HG03565 (cell line): Measurements from ENCODE around the gene GRWD1.

Experiments used
- ATAC-seq: cut with Tn5 transposase; IDR thresholded peaks from one replicate; pipeline ENCODE4 v1.9.1; 2021; ENCODE audit warnings: mild to moderate bottlenecking, moderate library complexity; ENCODE audit not compliant: unreplicated experiment

The GRWD1 gene

DNA sequence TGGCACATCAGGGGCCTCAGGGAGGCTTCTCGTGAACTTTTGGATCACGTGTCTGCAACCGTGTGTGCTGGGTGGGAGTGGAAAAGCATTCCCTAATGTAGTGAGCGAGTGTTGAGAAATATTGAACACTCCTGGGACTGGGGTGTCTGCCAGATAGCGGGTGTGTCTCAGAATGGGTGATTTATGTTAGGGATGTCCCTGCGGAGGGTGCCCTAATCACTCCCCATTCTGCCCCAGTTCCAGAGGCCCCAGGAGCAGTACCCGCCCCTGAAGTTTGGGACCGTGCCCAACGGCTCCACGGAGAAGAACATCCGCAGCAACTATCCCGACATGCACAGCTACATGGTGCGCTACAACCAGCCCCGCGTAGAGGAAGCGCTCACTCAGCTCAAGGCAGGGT, 24.2 kb upstream of the GRWD1 start:
- ATAC-seq = no peak

- ATAC-seq = no peak
Measured at GRCh38 chr19:48424694-48425219, 21.0 kb upstream of the GRWD1 start.

GRCh38 chr19:48428670-48429069, 17.1 kb upstream of the GRWD1 start:
- no peak for ATAC-seq

GRCh38 chr19:48433337-48433736, 12.4 kb upstream of the GRWD1 start:
- no peak for ATAC-seq

DNA sequence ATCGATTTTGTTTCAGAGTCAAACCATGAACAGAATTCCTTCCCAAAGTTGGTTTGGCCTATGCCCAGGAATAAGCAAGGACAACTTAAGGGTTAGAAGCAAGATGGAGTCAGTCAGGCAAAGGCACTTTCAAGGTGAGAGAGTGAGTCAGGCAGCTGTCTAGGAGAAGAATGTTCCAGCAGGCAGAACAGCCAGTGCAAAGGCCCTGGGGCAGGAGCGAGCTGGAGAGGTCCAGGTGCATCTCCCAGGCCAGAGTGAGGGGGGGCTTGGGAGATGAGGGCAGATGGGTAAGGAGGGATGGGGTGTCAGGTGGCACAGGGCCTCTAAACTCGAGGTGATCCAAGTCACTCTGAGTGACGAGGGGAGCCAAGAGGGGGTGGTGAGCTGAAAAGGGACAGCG, 9.2 kb upstream of the GRWD1 start:
- no peak for ATAC-seq

- no peak for ATAC-seq
Measured at GRCh38 chr19:48441360-48442050, 4.3 kb upstream of the GRWD1 start.

GRCh38 chr19:48442116-48443035, 3.4 kb upstream of the GRWD1 start:
- no peak for ATAC-seq

DNA sequence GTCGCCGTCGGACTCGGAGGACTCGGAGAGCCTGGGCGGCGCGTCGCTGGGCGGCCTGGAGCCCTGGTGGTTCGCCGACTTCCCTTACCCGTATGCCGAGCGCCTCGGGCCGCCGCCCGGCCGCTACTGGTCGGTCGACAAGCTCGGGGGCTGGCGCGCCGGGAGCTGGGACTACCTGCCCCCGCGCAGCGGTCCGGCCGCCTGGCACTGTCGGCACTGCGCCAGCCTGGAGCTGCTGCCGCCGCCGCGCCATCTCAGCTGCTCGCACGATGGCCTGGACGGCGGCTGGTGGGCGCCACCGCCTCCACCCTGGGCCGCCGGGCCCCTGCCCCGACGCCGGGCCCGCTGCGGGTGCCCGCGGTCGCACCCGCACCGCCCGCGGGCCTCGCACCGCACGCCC, 2.5 kb upstream of the GRWD1 start:
- no peak for ATAC-seq

DNA sequence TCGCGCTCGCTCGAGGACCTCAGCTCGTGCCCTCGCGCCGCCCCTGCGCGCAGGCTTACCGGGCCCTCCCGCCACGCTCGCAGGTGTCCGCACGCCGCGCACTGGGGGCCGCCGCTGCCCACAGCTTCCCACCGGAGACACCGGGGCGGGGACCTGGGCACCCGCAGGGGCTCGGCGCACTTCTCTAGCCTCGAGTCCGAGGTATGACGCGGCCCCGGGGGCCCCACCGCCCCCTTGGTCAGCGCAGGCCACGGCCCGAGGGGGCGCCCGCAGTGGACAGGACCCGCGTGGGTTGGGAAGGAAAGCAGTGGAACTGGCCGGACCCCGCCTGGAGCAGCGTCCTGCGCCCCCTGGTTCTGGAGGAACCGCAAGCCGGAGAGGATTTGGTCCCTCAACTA, 2.1 kb upstream of the GRWD1 start:
- no peak for ATAC-seq

GRCh38 chr19:48444129-48444935, 1.5 kb upstream of the GRWD1 start:
- no peak for ATAC-seq

DNA sequence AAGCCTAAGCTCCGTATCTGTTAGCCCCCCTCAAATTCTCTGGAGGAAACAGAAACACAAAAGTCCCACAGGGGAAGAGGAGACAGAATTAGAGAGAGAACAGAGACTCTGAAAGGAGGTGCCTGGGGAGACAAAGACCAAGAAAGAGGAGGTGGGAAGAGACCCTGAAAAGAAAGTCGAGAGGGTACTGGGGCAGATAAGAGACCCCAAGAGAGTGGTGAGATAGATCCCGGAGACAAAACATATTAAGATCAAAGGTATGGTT, 915 bp upstream of the GRWD1 start:
- no peak for ATAC-seq

DNA sequence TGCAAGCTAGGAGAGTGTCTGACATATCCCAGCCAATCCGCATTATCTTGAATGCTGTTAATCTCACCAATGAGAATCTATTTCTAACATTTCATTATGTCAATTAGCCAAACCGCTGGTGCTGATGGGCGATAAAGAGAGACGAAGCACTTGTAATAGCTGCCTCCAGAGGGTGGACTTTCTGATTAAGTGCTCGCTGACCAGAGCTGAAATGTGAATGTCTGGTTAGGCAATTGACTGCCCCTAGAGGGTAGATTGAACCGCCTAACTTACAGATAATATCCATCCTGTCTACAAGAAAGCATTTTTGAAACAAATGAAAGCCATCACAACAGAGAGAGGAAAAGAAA, 552 bp upstream of the GRWD1 start:
- peak; percentile 18 for ATAC-seq

DNA sequence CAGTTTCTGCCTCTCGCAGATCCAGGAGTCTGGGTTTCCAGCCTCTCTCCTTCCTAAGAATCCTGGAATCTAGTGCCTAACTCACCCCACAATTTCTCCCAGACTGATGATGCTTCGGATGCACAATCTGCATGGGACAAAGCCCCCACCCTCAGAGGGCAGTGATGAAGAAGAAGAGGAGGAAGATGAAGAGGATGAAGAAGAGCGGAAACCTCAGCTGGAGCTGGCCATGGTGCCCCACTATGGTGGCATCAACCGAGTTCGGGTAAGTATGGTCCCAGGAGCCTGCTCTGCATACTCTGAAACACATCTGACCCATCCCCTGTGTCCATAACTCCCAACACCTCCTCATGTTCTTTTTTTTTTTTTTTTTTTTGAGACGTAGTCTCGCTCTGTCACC, 796 bp downstream of the GRWD1 start:
- ATAC-seq = no peak

DNA sequence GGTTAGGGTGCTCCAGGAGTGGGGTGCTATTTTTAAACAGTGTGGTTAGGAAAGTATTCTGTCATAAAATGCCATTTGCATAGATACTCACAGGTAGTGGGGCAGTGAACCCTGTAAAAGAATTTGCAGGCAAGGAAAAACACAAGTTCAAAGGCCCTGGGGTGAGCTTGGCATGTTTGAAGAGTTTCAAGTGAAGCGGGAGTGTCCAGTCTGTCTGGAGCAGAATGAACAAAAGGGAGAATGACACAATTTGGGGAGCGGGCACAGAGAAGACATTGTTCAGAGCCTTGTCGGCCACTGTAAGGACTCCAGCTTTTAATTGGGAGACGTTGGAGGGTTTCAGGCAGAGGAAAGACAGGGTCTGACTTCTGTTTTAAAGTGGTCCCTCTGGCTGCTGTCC, 2.8 kb downstream of the GRWD1 start:
- ATAC-seq = no peak

GRCh38 chr19:48450441-48450840, 4.7 kb downstream of the GRWD1 start:
- no peak for ATAC-seq

DNA sequence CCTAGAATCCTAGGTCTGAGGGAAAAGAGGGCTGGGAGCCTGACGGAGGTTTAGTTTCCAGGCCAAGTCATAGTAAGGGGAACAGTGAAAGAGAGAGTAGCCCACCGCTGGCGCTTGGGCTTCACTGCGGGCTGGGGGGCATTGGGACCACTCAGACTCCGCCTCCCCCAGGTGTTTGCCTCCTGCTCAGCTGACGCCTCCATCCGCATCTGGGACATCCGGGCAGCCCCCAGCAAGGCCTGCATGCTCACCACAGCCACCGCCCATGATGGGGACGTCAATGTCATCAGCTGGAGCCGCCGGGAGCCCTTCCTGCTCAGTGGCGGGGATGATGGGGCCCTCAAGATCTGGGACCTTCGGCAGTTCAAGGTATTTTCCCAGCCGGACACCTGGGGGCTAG, 5.1 kb downstream of the GRWD1 start:
- no peak for ATAC-seq

- ATAC-seq = no peak
Measured at GRCh38 chr19:48451624-48452023, 5.8 kb downstream of the GRWD1 start.

GRCh38 chr19:48452289-48453190, 6.8 kb downstream of the GRWD1 start:
- ATAC-seq = no peak

GRCh38 chr19:48454150-48454730, 8.5 kb downstream of the GRWD1 start:
- no peak for ATAC-seq
